ENCODE measurements around the gene FBXL16.
"Not testable (repeated sequence)": the region's sequence is repeated elsewhere in the genome, so short reads cannot be mapped to it uniquely, and the experiment has no call there.

Gene FBXL16

DNA sequence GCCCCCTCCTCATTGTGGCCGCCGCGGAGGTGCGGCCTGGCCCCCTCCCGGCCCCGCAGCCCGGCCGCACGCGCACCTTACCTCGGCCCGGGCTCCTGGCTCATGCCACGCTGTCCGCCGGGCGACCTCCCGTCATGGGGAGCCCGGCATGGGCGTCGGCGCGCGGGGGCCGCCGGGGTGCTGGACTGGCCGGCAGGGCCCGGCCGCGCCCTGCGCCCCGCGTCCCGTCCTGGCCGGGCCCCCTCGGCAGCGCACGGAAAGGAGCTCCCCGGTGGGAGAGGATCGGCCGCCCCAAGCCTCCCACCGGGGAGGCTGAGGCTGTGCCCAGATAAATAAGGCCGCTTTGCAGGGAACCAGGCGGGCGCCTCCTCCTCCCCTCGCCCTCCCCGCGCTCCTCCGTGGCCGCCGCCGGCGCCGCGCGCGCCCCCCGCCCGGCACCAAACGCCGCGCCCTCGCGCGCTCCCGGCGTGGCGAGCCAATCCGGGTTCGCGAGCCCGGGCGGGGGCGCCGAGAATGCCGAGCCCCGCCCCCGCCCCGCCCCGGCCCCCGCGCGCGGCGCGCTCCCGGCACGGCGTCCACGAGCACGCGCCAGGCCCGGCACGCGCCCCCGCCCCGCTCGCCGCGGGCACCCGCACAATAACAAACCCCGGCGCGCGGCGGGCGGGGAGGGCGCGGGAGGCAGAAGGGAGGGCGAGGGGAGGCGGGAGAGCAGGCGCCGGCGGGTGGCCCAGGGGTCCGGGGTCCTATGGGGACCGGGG, at the start of gene FBXL16:
FBXL16 (minus strand) TSS at position 371 of the 758 bp plus-strand sequence. CDS start 8,396 bp downstream, outside the sequence.
- DNase-seq, result no peak

DNA sequence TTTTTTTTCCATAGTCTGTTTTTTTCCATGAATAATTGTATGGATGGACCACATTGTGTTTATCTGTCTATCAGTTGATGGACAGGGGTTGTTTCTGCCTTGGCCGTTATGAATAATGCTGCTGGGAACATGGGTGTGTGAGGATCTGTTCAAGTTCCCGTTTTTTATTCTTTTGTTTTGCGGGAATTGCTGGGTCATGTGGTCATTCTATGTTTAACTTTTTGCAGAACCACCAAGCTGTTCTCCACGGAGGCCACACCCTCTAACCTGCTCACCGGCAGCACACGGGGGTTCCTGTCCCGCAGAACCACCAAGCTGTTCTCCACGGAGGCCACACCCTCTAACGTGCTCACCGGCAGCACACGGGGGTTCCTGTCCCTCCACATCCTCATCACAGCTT, 49.1 kb upstream of the FBXL16 start:
- DNase-seq, result no peak

DNA sequence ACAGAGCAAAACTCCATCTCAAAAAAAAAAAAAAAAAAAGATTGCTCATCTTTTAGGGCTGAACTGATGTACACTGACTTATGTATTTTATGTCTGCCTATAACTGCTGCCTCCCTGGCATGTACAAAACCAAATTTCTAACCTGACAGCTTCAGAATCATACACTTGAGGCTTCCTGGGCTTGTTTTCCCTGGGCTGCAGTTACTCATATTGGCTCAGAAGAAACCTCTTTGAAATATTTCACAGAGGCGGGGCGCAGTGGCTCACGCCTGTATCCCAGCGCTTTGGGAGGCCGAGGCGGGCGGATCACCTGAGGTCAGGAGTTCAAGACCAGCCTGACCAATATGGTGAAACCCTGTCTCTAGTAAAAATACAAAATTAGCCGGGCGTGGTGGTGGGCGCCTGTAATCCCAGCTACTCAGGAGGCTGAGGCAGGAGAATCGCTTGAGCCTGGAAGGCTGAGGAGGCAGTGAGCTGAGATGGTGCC, 48.6 kb upstream of the FBXL16 start:
- not testable (repeated sequence) for DNase-seq

DNA sequence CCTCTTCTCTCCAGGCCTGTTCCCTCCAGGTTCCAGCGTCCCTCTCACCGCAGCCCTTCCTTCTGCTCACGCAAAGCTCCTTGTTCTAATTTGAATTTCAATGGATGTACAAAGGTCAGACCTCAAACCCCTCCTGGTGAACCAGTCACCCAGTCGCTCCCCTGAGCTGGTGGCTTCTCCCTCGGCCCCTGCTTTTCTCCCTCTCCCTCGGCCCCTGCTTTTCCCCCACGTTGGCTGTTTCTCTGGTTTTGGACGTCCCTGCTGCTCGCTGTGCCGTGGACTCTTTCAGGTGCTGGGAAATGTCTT, 46.4 kb upstream of the FBXL16 start:
- no peak for DNase-seq

DNA sequence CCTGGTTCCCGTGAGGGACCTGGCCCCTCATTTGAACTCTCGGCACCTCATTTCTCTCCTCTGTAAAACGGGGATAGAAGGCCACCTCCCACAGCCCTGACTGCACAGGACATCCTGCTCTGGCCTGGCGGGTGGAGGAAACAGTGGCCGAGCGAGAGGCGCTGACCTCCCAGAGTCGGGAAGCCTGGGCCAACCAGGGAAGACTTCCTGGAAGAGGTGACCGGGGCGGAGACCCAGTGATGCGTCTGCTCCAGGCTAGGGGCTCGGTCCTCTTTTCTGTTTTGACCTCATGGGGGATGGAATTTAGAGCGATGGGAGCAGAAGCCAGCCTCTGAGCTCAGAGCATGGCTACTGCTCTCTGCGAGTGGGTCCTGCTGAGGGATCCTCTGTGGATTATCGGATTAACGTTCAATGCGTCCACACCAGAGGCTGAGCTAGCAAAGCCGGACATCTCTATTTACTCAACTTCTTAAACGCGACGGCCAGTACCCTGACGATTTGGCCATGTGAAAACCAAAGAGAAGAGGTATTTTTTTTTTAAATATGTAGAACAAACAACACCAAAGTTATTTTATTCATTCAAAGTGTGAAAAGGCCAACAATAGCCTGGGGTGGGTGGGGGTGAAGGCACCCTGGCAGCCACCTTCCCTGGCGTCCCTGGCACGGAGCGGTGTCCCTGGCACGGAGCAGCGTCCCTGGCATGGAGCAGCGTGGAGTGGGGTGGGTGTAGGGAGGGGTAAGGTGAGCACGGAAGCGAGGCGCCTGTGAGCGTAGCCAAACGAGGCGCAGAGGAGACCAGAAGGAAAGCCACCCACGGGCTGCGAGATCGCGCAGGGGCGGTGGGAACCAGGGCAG, 45.8 kb upstream of the FBXL16 start:
- DNase-seq, result no peak

- no peak for DNase-seq
These were observed 44.9 kb upstream of the FBXL16 start for GRCh38 chr16:750485-750884.

DNA sequence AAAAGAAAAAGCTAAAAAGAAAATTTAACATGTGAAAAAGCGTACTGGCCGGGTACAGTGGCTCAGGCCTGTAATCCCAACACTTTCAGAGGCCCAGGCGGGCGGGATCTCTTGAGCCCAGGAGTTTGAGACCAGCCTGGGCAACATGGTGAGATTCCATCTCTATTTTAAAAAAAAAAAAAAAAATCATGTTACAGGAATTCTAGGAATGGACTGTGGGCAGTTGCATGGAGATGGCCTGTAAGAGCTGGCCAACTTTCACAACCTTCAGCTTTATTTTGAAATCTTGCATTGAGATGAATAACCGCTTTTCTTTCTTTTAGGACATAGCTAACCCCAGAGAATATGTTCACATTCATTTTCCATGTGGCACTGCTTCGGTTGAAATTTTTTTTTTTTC, 43.4 kb upstream of the FBXL16 start:
- DNase-seq, result no peak

GRCh38 chr16:747978-748746, 42.6 kb upstream of the FBXL16 start:
- DNase-seq, result no peak

DNA sequence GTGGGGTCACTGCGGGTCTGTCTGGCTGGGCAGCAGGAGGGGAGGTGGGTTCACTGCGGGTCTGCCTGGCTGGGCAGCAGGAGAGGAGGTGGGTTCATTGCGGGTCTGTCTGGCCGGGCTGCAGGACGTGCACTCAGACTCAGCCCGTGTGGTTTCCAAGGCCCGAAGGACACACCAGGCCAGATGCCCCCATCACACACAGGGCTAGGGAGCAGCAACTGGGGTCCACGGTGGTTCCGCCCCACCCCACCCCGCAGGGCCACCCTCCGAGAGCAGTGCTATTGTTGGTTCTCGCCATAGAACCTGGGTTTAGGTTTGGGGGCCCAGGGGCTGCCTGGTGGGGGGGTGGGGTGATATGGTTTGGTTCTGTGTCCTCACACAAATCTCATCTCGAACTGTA, 41.0 kb upstream of the FBXL16 start:
- DNase-seq, result no peak

DNA sequence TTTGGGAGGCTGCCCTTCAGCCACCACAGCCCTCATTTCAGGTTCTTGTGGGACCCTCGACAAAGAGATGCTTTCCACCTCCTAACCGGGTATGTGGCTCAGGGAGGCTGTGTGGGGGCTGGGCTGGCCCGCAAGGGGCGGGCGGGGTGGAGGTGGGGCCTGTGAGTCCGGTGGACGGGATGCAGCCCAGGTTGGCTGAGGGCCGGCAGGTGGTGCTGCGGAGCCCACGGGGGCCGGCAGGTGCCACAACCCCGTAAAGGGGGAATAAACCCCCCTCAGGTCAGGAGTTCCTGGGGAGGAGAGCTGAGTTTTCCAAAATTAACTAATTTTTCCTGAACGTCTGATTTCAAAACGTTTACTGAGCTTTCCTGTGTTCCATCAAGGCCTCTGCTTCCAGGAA, 40.1 kb upstream of the FBXL16 start:
- no peak for DNase-seq

DNA sequence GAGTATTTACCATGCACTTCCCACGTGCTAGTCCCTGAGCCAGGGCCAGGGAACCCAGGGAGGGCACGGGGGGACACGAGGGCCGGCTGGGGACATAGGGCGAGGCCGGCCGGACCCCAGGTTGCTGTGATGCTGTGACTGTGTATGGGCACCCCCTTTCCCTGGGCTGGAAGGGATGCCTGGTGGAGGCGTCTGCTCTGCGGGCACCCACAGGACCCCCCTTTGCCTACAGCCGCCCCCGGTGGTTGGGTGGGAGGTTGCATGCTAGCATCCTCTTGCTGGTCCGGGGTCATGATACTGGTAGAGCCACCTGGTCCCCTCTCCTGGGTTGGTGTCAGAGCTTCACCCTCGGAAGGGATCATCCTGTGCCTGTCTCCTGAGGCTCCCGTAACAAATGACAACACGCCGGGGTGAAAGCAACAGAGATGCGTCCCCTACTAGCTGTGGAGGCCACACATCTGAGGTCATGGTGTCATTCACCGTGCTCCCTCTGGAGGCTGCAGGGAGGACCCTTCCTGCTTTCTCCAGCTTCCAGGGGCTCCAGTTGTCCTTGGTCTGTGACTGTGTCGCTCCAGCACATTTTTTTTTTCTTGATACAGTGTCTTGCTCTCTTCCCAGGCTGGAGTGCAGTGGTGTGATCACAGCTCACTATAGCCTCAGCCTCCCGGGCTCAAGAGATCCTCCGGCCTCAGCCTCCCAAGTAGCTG, 38.3 kb upstream of the FBXL16 start:
- no peak for DNase-seq

DNA sequence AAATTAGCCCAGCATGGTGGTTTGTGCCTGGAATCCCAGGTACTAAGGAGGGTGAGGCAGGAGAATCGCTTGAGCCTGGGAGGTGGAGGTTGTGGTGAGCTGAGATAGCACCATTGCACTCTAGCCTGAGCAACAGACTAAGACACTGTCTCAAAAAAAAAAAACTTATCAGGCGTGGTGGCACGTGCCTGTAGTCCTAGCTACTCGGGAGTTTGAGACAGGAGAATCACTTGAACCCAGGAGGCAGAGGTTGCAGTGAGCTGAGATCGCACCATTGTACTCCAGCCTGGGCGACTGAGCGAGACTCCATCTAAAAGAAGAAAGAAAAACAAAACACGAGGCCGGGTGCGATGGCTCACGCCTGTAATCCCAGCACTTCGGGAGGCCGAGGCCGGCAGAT, 37.3 kb upstream of the FBXL16 start:
- not testable (repeated sequence) for DNase-seq

- DNase-seq, result no peak
These were observed 36.5 kb upstream of the FBXL16 start for GRCh38 chr16:741986-742629.

- peak; percentile 89 for DNase-seq
These were observed 35.3 kb upstream of the FBXL16 start, which contains the start of gene CIAO3 for GRCh38 chr16:740764-741505. Gene CIAO3 (minus strand): TSS chr16:740997. CDS start chr16:740985, 12 bp downstream.

- DNase-seq, result no peak
These were observed 34.8 kb upstream of the FBXL16 start for GRCh38 chr16:740459-740763.

- no peak for DNase-seq
These were observed 34.2 kb upstream of the FBXL16 start for GRCh38 chr16:739560-740458.

GRCh38 chr16:736936-737481, 31.4 kb upstream of the FBXL16 start:
- DNase-seq, result no peak

DNA sequence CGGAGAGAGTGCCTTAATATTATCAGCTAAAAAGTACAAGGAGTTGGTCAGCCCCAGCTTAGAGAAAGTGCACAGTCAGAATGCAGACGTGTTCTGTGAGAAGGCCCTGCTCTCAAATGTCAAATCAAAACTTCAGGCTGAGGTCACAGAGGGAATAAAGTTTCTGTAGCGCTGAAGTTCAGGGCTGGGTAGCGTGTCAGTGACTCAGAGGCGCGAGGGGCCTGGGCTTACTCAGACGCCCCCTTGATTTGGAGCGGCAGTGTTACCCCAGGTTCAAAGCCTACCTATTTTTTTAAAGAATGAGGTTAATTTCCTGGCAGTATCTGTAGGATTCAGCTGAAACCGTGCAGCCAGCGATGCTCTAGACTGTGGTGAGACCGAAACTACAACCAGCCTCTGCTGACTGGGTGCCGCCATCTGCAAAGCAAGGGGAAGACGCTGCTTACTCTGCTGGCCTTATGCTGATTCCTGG, 30.4 kb upstream of the FBXL16 start:
- no peak for DNase-seq

DNA sequence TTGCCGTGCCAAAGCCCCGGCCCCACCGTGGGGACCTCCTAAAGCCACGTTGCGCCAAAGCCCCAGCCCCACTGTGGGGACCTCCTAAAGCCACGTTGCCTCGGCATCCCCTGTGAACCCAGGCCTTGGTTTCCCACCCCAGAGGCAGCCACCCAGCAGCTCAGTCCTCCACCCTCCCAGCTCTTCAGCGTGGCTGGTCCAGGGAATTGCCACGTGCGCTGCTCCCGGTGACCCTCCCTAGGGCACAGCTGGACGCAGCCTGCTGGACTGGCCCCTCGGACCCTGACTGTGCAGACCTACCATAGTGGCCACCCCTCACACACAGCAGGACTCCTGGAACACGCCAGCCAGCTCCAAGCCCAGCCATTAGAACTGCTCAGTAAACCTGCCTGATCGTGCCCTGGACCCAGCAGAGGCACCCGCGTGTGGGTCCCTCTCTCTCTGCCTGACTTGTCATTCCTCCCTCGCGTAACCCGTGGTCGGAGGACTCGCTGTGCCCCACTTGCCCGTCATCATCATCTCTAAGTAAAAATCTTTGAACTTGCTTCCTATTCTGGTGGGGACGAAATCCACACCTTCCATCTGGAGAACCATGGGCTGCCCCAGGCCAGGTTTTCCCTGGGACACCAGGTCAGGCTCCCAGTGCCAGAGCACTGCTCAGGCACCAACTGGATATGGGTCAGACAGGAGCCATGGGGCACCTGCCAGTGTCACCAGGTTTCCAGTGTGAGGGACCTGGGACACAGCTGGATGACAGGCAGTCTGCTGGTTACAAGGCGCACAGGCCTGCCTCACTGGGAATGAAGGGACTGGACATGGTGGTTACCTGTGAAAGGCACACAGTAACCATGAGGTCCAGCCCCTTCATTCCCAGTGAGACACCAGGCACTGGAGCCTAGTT, 29.6 kb upstream of the FBXL16 start:
- DNase-seq, result no peak
